Lung (tissue), 12 donors: ENCODE data around the gene PDLIM3. TPM values are rescaled to one million over a fixed set of nuclear protein-coding genes. Genes with fewer than 3 reads are reported as not detected.
A peak's percentile ranks its signal among the peaks of the same experiment; 100 is the strongest.

Experiments used
- ATAC-seq: fragments of 200-7000 bp; cut with Tn5 transposase; one replicate; pipeline ENCODE4 v1.9.1; 2020; ENCODE audit warnings: moderate number of reproducible peaks; ENCODE audit not compliant: insufficient read depth, low FRiP score
- DNase-seq, 3 donors: peaks; one replicate each; pipeline ENCODE4 v3.0.0-alpha.2; 2013 to 2017
- H3K27ac ChIP-seq, 2 donors: one replicate each; pipeline ENCODE4 v1.5.1; 2013; ENCODE audit warnings: mild to moderate bottlenecking in 2 of 2, moderate library complexity in 2 of 2, control low read depth in 1 of 2, inconsistent platforms in 1 of 2, low read depth in 1 of 2, low read length in 1 of 2
- H3K27me3 ChIP-seq, 3 donors: one replicate each; pipeline ENCODE4 v1.5.1; 2013; ENCODE audit warnings: low read length in 2 of 3; ENCODE audit not compliant: control insufficient read depth in 3 of 3, insufficient read depth in 3 of 3
- H3K36me3 ChIP-seq, 4 donors: one replicate each; pipeline ENCODE4 v1.5.1; 2013; ENCODE audit warnings: low read length in 4 of 4, mild to moderate bottlenecking in 1 of 4, moderate library complexity in 1 of 4; ENCODE audit not compliant: control insufficient read depth in 4 of 4, insufficient read depth in 4 of 4
- H3K4me1 ChIP-seq, 5 donors: one replicate each; pipeline ENCODE4 v1.5.1; 2013; ENCODE audit warnings: low read length in 5 of 5, mild to moderate bottlenecking in 2 of 5, moderate library complexity in 1 of 5; ENCODE audit not compliant: control insufficient read depth in 5 of 5, insufficient read depth in 5 of 5
- H3K4me3 ChIP-seq: one replicate; pipeline ENCODE4 v1.5.1; 2013; ENCODE audit warnings: mild to moderate bottlenecking, control low read depth, moderate library complexity
- H3K9ac ChIP-seq, 2 donors: one replicate each; pipeline ENCODE4 v1.5.1; 2013; ENCODE audit warnings: low read length in 2 of 2, control low read depth in 1 of 2; ENCODE audit not compliant: insufficient read depth in 1 of 2
- H3K9me3 ChIP-seq, 4 donors: one replicate each; pipeline ENCODE4 v1.5.1; 2013; ENCODE audit warnings: low read length in 3 of 4, mild to moderate bottlenecking in 1 of 4, moderate library complexity in 1 of 4; ENCODE audit not compliant: control insufficient read depth in 4 of 4, insufficient read depth in 3 of 4
- WGBS, 2 donors: extraction: QIAGEN DNeasy Blood & Tissue Kit; methylation state at CpG; one replicate each; pipeline ENCODE4 v1.1.7; 2013; 5-methylcytosine and 5-hydroxymethylcytosine counted together
- polyA plus RNA-seq, 2 donors: library from polyadenylated mRNA; stranded (reverse); fragments of 200-250 nt; gene quantifications; one replicate each; pipeline ENCODE4 v1.2.1, GENCODE V29; 2013
- total RNA-seq, 2 donors: library from RNA; depleted of rRNA in 1 of 2; stranded (reverse); fragments of >200 nt in 1 of 2; gene quantifications; one replicate each; pipeline ENCODE4 v1.2.1, GENCODE V29; 2014 to 2021
- TF ChIP-seq, protein P1 (sequence below): IDR thresholded peaks from 2 replicates; pipeline ENCODE4 v1.5.1; 2012; ENCODE audit warnings: mild to moderate bottlenecking; ENCODE audit errors: control extremely low read depth, extremely low read depth
- donor health status: control.
- donor health status: control.
- donor health status: Bipolar disorder and iron deficiency.
- donor health status: healthy.
- donor health status: DM: yes; HTN: yes; CAD: no.

The PDLIM3 gene
- total and polyA plus RNA-seq, 4 donors = 21.5 to 58.1 (median 33.9) TPM

DNA sequence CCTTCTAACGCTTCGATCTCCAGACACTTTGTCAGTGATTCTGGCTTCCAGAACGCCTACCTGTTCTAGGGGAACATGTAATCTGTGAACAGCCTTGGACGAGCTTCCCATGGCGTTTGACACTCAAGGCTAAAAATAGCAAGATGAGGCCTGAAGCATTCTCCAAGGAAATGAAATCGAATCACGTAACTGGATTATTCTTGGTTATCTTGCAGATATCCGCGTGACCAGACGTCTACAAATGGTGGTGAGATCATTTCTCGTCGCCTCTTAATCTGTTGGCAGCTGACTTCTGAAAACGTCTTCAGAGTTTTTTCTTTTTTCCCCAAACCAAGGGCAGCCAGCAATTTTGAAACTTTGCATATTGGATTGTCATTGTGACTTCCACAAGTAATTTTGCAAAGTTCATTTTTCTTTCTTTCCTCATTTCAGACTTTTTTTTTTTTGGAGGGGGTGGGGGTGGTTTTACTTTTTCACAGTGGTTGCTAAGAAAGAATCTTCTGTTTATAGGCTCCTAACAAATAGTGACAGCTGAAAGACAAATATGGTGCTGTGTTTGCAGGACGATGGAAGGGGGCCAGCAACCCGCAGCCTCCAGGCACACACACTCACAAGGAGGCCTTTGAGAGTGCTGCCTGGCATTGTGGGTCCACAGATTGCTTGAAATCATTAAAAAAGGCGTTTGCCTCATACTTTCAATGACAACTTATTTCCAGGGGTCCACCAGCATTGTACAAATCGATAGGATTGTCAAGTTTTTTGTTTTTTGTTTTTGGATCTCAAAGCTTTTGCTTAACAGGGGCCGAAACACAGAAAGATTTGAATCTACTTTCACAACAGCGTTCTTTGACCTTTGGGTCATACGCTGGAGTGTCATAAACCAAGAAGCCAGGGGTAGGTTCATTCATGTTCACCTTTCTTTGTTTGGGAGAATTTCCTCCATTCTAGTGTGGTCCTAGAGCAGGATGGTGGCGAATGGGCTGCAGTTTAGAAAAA lies 32.4 kb upstream of the PDLIM3 start:
- Histone ChIP-seq H3K27me3 (no peaks in the 10 kb centered on the region), H3K9me3 (peaks cover 0 to 1% (median 0%) of the 10 kb centered on the region in 4 donors), H3K9ac (peak overlapping the region; percentile 16 to 70), H3K36me3 (no peaks in the 10 kb centered on the region), H3K4me3 (no peak overlapping the region), H3K27ac (peak overlapping the region; percentile 83 to 93), H3K4me1 (peaks cover 4 to 33% (median 10%) of the 10 kb centered on the region in 5 donors)
- ATAC-seq (peak; percentile 37), DNase-seq (peak; percentile 93 to 98 (median 97))
- WGBS, 2 donors = 53 to 76% methylated on average over 21 of the region's 21 CpGs
- TF ChIP-seq, protein P1, sequence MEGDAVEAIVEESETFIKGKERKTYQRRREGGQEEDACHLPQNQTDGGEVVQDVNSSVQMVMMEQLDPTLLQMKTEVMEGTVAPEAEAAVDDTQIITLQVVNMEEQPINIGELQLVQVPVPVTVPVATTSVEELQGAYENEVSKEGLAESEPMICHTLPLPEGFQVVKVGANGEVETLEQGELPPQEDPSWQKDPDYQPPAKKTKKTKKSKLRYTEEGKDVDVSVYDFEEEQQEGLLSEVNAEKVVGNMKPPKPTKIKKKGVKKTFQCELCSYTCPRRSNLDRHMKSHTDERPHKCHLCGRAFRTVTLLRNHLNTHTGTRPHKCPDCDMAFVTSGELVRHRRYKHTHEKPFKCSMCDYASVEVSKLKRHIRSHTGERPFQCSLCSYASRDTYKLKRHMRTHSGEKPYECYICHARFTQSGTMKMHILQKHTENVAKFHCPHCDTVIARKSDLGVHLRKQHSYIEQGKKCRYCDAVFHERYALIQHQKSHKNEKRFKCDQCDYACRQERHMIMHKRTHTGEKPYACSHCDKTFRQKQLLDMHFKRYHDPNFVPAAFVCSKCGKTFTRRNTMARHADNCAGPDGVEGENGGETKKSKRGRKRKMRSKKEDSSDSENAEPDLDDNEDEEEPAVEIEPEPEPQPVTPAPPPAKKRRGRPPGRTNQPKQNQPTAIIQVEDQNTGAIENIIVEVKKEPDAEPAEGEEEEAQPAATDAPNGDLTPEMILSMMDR = no peak

DNA sequence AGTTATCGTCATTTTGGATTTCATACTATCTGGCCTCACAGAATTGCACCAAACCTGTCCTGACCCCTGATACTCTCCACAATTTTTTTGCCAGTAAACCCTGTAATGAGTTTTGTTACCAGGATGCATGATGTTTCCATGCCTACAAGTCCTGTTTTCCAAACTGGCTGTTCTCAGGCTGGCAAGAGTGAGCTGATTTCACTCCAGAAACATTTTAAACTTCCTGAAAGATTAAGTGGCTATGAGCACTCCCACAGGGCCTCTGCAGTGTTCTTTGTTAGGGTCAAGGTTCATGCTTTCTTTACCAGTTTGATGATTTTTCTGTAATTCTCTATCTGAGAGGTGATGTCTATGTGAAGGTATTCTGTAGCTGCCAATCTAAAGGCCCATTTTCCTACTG lies 31.7 kb upstream of the PDLIM3 start:
- Histone ChIP-seq H3K9ac (peak overlapping the region in 1 of 2 donors; percentile 70), H3K36me3 (no peaks in the 10 kb centered on the region), H3K4me3 (no peak overlapping the region), H3K27ac (peak overlapping the region; percentile 83 to 93), H3K4me1 (peaks cover 4 to 33% (median 10%) of the 10 kb centered on the region in 5 donors), H3K9me3 (peaks cover 0 to 1% (median 0%) of the 10 kb centered on the region in 4 donors), H3K27me3 (no peaks in the 10 kb centered on the region)
- TF ChIP-seq, protein P1 = no peak
- peak; percentile 78 for ATAC-seq
- WGBS, 2 donors = 54 to 72% methylated on average over 1 of the region's 1 CpG
- peak; percentile 85 to 97 (median 95) for DNase-seq

DNA sequence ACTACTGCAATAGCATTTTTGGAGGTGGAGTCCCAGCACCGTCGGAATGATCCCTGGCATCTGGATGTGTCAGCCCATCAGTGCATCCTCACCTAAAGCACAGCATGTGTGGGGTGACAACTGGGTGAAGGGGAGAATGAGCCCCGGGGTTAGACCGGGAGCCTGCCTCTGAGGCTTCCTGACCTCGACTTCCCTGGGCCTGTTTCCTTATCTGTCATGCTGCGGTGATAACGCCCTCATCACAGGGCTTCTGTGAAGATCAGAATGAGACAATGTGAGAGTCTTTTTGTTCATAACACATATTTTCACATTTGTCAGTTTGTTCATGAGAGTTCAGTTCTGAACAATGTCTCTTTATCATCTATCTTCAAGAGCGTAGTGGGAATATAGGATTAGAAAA lies 31.1 kb upstream of the PDLIM3 start:
- ATAC-seq = no peak
- Histone ChIP-seq H3K4me3 (no peak overlapping the region), H3K9ac (peak overlapping the region in 1 of 2 donors; percentile 30), H3K27me3 (no peaks in the 10 kb centered on the region), H3K36me3 (no peaks in the 10 kb centered on the region), H3K27ac (peak overlapping the region; percentile 89 to 93), H3K9me3 (peaks cover 0 to 1% (median 0%) of the 10 kb centered on the region in 4 donors), H3K4me1 (peaks cover 4 to 33% (median 10%) of the 10 kb centered on the region in 5 donors)
- TF ChIP-seq, protein P1 = no peak
- 50 to 65% methylated on average over 8 of the region's 8 CpGs for WGBS, 2 donors
- DNase-seq = peak in 2 of 3 donors; percentile 27 to 39
